ENCODE measurements around the gene ADAMTS15.

The ADAMTS15 gene

GRCh38 chr11:130448416-130449309 lies at the start of gene ADAMTS15:
Gene ADAMTS15 (plus strand): TSS chr11:130448645. CDS start chr11:130448974, 329 bp downstream.
- no peaks in the 10 kb centered on the region for H3K79me2 ChIP-seq
- no peak within 1 kb of the TSS for H3K9ac ChIP-seq
- H3K4me3 ChIP-seq (ENCODE audit: low read depth, low read length) = peak within 1 kb of the TSS; percentile 47
- peak within 1 kb of the TSS; percentile 39 for H3K27ac ChIP-seq
- no peaks in the 10 kb centered on the region for H3K4me1 ChIP-seq
- no peak for TF ChIP-seq CTCF (IDR thresholded peaks at IDR 0.05)
- no peaks in the 10 kb centered on the region for H3K36me3 ChIP-seq (ENCODE audit: control insufficient read depth, insufficient read depth, low read length)
- H3K4me2 ChIP-seq (ENCODE audit: low read length) = peak within 1 kb of the TSS; percentile 68
- H2AFZ ChIP-seq = peak within 1 kb of the TSS; percentile 68
- no peaks in the 10 kb centered on the region for H3K9me3 ChIP-seq (ENCODE audit: control insufficient read depth, low read length)
- no peaks in the 10 kb centered on the region for H3K27me3 ChIP-seq (ENCODE audit: control insufficient read depth, insufficient read depth, low read length)

- no peak for TF ChIP-seq CTCF (IDR thresholded peaks at IDR 0.05)
- Histone ChIP-seq H3K4me1 (no peaks in the 10 kb centered on the region), H3K27me3 (ENCODE audit: control insufficient read depth, insufficient read depth, low read length) (no peaks in the 10 kb centered on the region), H3K4me3 (ENCODE audit: low read depth, low read length) (no peak overlapping the region), H3K4me2 (ENCODE audit: low read length) (no peak overlapping the region), H2AFZ (no peak overlapping the region), H3K27ac (no peak overlapping the region), H3K36me3 (ENCODE audit: control insufficient read depth, insufficient read depth, low read length) (no peaks in the 10 kb centered on the region), H3K9ac (no peak overlapping the region), H3K79me2 (no peaks in the 10 kb centered on the region), H3K9me3 (ENCODE audit: control insufficient read depth, low read length) (no peaks in the 10 kb centered on the region)
Measured at GRCh38 chr11:130399196-130399595, 49.2 kb upstream of the ADAMTS15 start.

DNA sequence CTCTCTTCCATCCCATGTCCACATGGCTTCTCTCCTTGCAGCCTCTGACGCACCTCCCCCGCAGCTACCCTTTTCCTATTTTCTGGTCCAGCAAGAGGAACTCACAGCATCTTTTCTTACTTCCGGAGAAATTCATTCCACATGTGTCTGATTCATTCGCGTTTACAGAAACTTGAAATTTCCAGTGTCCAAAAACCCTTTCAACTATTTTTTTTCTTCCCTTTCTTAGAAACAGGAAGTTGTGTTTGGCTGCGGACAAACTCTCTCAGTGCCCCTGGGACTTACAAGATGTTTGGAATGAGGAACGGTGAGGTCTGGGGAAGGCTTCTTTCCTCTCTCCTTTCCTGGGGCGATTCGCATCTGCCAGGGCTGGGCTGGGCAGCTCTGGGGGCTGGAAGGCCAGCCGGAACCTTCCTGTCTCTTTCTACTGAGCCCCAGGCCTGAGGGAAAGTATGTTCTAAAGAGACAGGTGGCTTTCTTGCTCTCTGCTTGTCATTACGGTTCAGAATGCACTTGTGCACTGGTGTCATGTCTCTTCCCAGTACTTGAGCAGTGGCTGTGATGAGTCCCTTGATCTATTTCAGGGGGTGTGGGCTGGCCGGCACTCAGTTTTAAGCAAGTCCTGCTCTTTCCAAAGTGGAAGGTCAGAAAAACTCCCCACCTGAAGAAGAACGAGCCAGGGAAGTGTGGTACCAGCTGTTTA lies 47.5 kb upstream of the ADAMTS15 start:
- no peak overlapping the region for H3K27ac ChIP-seq
- no peaks in the 10 kb centered on the region for H3K27me3 ChIP-seq (ENCODE audit: control insufficient read depth, insufficient read depth, low read length)
- no peak for TF ChIP-seq CTCF (IDR thresholded peaks at IDR 0.05)
- H2AFZ ChIP-seq = no peak overlapping the region
- no peaks in the 10 kb centered on the region for H3K36me3 ChIP-seq (ENCODE audit: control insufficient read depth, insufficient read depth, low read length)
- H3K9ac ChIP-seq = no peak overlapping the region
- H3K9me3 ChIP-seq (ENCODE audit: control insufficient read depth, low read length) = no peaks in the 10 kb centered on the region
- no peak overlapping the region for H3K4me2 ChIP-seq (ENCODE audit: low read length)
- no peak overlapping the region for H3K4me3 ChIP-seq (ENCODE audit: low read depth, low read length)
- H3K79me2 ChIP-seq = no peaks in the 10 kb centered on the region
- no peaks in the 10 kb centered on the region for H3K4me1 ChIP-seq

DNA sequence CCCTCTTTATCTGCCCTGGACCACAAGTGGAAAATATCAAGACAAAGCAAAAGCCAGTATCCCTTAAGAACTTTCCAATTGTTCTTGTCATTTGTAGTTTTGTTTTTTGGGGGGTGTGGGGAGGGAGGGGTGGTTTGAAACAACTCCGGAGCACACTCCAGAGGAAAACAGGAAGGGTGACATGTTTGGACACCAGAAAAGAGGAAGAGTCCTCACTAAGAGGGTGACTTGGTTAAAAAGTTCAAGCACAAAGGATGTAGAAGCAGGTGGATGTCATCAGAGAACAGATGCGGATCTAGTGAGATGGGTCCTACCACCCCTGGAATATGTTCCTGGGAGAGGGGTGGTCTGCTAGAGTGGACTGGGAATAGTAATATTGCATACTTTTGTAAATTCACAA lies 45.9 kb upstream of the ADAMTS15 start:
- Histone ChIP-seq H3K27ac (no peak overlapping the region), H3K9ac (no peak overlapping the region), H3K36me3 (ENCODE audit: control insufficient read depth, insufficient read depth, low read length) (no peaks in the 10 kb centered on the region), H3K4me1 (no peaks in the 10 kb centered on the region), H3K9me3 (ENCODE audit: control insufficient read depth, low read length) (no peaks in the 10 kb centered on the region), H3K4me2 (ENCODE audit: low read length) (no peak overlapping the region), H3K4me3 (ENCODE audit: low read depth, low read length) (no peak overlapping the region), H3K79me2 (no peaks in the 10 kb centered on the region), H3K27me3 (ENCODE audit: control insufficient read depth, insufficient read depth, low read length) (no peaks in the 10 kb centered on the region), H2AFZ (no peak overlapping the region)
- no peak for TF ChIP-seq CTCF (IDR thresholded peaks at IDR 0.05)

Measured in parathyroid adenoma (tissue), 2 donors.